GM19193 (cell line): ENCODE results near the gene CYP26C1.

Source experiments
- POLR2A ChIP-seq: IDR thresholded peaks from 4 replicates; pipeline ENCODE4 v1.6.1; 2011; ENCODE audit not compliant: insufficient read depth, insufficient read length; ENCODE audit errors: extremely low read depth

Gene CYP26C1, protein sequence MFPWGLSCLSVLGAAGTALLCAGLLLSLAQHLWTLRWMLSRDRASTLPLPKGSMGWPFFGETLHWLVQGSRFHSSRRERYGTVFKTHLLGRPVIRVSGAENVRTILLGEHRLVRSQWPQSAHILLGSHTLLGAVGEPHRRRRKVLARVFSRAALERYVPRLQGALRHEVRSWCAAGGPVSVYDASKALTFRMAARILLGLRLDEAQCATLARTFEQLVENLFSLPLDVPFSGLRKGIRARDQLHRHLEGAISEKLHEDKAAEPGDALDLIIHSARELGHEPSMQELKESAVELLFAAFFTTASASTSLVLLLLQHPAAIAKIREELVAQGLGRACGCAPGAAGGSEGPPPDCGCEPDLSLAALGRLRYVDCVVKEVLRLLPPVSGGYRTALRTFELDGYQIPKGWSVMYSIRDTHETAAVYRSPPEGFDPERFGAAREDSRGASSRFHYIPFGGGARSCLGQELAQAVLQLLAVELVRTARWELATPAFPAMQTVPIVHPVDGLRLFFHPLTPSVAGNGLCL

DNA sequence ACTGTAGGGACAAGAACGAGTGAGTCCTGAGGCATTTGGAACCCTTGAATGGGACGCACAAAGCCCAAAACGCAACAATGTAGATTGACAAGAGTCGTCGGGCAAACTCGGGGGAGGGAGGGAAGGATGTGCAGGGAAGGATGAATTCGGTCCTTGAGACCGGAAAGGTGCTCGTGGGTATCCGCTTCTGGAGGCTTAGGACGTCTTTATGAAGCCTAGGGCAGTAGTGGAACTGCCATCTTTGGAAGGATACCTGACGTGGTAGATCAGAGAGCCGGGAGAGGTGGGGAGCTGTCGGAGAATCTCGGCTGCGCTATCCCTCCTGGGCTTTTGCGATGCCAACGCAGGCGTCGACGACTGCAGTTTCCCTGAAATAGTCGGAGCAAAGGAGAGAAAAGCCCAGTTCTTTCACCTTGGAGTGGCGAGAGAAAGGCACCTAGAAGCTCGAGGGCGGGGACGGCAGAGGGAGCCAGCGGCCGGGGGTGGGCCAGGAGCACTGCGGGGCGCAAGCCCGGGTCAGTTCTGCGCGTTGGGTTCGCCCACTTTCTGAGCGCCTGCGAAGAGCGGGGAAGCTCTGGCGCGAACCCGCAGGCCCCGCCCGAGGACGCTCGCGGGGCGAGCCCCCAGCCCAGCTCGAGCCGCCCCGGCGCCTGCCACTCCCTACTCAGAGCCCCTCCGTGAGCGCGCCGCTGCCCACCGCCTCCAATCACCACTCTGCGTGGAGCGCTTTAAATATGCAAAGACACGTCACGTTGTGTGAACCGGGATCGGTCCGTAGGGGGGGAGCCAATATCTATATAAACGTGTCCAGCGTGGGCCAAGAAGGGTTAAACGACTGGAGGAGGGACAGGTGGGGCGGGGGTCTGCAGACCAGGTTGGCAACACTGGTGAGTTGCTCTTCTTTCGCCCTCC lies at the start of gene CYP26C1:
Gene CYP26C1 (plus strand): TSS at position 824 of the 912 bp plus-strand sequence. CDS start 466 bp downstream, outside the sequence.
- TF ChIP-seq POLR2A: no peak

DNA sequence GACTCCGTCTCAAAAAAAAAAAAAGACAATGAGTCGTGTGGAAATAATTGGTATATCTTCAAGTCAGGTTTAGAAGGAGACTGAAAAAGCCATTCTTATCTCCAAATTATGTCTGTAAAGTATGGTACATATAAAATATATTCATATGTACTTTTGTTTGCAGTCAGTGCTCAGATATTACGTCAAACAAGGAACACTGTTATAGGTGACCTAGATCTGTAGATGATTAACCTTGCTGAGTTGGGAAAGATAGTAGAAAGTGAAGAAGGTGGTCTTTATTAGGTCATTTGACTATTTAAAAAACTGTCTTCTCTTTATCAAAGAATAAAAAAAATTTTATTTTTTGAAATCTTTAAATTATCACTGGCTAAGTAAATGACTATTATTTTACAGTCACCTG lies 44.9 kb upstream of the CYP26C1 start:
- TF ChIP-seq POLR2A: no peak

DNA sequence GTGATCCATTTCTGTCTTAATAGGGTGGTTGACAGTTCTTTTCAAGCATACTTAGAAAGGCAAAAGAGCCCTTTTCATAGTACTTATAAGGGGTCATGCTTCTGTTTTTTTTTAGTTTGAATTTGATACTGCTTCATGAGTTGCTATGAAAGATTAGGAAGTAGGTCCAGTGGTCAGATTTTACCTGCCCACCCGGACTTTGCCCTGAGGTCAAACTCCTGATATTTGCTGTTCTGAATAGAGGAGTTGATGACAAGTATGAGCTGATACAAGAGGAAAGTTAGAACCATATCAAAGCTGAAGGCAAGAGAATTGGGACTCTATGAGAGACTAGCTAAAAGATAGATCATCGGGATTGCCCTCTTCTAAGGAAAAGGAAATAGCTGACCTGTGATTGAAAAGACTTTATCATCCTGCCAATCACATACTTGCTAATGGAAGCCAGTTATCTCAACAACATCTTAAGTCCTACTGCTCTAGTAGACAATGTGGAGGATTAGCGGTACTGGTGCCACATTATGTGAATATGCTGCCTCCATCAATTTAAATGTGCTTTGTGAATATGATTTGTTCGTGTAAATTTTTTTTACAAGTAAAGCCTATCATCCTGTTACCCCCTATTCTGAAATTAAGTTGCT lies 37.5 kb upstream of the CYP26C1 start:
- TF ChIP-seq POLR2A: no peak

DNA sequence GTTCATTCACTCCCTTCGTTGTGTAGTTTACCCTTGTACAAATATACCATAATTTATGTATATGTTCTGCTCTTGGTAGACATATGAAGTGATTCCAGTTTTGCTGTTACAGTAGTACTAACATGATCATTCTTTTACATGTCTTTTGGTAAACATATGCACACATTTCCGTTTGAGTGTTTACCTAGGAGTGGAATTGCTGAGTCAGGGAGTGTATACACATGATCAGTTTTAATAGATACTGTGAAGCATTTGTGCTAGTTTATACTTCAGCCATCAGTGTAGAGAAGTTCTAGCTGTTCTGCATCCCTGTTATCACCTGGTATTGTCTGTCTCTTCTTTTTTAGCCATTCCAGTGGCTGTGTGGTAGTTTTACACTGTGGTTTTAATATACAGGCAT lies 34.5 kb upstream of the CYP26C1 start:
- no peak for TF ChIP-seq POLR2A

DNA sequence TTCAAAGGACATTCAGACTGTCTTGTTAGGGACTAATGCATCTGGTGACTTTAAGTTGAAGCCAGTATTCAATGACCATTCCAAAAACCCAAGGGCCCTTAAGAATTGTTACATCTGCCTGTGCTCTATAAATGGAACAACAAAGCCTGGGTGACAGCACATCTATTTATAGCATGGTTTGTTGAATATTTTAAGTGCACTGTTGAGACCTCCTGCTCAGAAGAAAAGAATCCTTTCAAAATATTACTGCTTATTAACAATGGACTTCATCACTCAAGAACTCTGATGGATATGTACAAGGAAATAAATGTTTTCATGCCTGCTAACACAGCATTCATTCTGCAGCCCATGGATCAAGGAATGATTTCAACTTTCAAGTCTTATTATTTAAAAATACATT lies 33.1 kb upstream of the CYP26C1 start:
- no peak for TF ChIP-seq POLR2A

DNA sequence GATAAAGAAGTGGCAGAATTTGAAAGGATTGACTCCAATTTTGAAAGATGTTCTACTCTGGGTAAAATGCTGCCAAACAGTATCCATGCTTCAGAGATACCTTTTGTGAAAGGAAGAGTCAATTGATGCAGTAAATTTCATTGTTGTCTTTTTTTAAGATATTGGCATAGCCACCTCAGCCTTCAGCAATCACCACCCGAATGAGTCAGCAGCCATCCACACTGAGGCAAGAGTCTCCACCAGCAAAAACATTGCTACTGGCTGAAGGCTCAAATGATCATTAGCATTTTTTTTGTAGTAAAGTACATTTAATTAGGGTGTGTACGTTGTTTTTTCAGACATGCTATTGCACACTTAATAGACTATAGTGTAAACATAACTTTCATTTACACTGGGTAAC lies 31.7 kb upstream of the CYP26C1 start:
- TF ChIP-seq POLR2A: no peak

DNA sequence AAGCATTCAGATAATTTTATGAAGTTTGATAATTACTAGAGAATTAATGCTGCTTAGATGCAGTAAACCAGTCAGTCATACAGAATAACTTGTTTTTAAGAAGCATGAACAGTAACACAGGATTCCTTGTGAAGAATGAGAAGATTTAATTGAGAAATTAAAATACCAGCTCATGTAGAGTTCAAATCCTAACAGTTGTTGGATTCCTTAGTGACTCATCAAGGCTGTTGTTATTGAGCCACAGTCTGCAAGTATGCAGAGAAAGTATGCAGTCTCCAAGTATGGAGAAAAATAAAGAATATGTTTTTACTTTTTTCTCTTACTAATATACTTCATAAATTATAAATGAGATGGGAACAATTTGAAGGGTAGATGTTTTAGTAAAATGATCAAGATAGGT lies 30.2 kb upstream of the CYP26C1 start:
- TF ChIP-seq POLR2A: no peak

DNA sequence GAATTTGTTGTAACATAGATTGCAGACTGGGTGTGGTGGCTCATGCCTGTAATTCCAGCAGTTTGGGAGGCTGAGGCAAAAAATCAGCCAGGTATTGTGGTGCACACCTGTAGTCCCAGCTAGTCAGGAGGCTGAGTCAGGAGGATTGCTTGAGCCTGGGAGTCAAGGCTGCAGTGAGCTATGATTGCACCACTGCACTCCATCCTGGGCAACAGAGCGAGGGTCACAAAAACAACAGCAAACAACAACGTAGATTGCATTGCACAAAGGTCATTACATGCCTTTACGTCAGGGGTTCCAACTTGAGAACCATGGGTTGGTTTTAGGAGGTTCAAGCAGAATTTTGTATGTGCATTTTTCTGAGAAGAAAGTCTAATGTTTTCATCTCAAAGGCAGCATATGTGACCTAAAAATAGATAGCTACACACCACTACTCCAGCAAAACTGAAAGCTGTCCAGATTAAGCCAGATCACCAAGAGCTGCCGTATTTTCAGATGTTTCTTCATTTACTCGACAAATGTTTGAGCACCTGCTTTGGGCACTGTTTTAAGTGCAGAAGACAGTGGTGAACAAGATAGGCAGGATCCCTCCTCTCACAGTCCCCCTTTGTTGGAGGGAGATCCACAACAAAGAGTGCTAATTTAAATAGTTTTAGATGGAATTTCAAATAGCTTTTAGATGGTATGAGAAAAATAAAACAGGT lies 28.3 kb upstream of the CYP26C1 start:
- no peak for TF ChIP-seq POLR2A

DNA sequence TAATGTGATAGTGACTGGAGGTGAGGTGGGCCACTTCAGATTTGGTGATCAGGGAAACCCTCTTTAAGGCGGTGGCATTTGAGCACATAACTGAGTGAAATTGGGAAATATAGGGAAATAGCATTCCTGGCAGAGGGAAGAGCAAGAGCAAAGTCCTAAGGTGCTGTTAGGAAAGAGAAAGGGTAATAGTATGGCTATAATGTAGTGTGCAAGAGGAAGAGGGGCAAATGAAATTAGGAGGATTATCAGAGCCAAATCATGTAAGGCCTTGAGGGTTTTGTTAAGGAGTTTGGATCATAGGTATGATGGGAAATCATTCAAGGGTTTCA lies 27.8 kb upstream of the CYP26C1 start:
- no peak for TF ChIP-seq POLR2A

DNA sequence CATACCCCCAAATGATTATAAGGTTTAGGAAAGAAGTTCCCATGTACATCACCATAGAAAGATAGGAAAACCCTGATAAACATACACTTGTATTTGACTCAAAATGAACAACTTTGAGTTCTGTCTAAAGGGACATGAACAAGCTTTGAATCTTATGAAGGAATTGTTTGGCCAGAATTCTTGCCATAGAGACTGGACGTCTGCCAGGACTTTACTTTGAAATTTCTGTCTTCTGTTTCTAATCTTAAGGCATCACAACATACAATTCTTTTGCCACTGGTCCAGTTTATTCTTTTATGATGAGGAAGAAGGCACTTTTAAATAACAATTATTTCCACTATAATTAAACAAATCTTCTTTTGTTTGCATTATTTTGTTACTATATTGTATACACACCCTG lies 26.2 kb upstream of the CYP26C1 start:
- no peak for TF ChIP-seq POLR2A

DNA sequence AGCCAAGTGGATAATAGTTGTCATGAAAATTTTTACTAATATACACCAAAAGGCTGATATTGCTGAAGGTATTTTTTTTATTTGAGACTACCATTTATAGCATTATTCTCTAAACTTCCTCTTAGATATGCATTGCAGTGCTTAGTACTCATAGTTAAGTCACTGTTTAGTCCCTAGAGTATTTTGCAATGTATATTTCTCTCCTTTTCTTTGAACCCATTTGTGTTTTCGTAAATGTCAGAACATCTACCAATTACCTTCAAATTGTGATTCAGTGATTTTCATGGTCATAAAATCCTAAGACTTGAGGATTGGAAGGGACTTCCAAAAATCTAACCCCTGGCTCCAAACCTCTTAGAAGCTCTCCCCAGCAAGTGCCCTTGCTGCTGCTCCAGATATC lies 21.5 kb upstream of the CYP26C1 start:
- no peak for TF ChIP-seq POLR2A

DNA sequence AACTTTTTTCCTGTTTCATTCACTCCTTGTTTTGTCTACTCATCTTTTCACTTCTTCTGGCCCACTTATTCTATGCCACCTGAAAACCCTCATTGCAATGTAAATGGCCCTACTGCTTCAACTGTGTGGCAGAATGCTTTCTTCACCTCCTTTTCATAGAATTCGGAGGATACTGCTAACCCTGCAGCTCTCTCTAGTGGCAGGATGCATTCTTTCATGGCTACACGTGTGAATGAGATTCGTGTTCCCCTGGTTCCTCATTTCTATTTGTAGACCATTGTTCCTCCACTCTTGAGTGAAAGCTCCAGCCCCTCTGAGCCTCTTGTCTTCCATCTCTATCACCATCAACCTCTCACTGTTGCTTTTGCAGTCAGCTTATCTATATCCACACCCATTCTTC lies 20.9 kb upstream of the CYP26C1 start:
- TF ChIP-seq POLR2A: no peak

DNA sequence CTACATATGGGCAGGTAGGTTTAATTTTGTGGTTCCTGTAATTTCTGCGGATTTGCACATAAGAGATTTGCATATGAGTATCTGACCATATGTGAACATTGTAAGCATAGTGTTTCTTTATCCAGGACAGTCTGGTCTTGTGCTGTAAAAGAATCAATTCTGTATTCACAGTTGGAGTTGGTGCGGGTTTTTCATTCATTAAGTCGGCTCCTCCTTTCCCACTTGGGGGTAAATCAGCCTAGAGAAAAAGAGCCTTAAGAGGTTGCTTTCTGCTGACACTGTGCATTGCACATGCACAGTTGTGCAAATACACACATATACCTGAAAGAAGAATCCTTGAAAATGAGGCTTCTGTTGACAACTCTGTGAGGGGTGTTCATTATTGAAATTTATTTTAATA lies 6.1 kb upstream of the CYP26C1 start:
- no peak for TF ChIP-seq POLR2A

DNA sequence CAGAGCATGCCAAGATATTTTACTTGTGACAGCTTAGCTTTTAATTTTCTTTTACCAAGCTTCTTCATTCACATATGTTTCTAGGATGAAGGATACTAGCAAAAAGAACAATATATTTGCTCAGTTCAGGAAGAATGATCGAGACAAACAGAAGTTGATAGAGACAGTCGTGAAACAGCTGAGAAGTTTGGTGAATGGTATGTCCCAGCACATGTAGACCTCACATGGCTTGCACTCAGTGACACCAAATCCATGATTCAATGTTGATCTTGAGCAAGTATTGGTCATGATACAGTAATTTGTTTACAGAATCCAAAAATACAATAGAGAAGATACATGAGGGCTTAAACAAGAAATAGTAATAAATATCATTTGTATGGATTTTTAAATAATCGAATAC lies 2.5 kb upstream of the CYP26C1 start:
- no peak for TF ChIP-seq POLR2A
